Heart right ventricle (tissue), 16 donors: ENCODE data around the gene CELF3. TPM values are rescaled to one million over a fixed set of nuclear protein-coding genes. Genes with fewer than 3 reads are reported as not detected.

Experiments
- ATAC-seq, 8 donors: fragments of 200-7000 bp; cut with Tn5 transposase; one replicate each; pipeline ENCODE4 v1.9.1; 2020; ENCODE audit warnings: mild to moderate bottlenecking in 8 of 8, moderate library complexity in 8 of 8, moderate number of reproducible peaks in 1 of 8
- DNase-seq, 2 donors: peaks; one replicate each; pipeline ENCODE4 v3.0.0-alpha.2; 2020
- H3K27ac ChIP-seq, 10 donors: fragments of 200-600 bp; sonication (generic) in 2 of 10; one replicate each; pipeline versions ENCODE4 v1.5.0 to v1.8.0; 2020 to 2022; ENCODE audit warnings: mild to moderate bottlenecking in 3 of 10
- H3K27me3 ChIP-seq, 7 donors: fragments of 200-600 bp; one replicate each; pipeline ENCODE4 v1.8.0; 2021 to 2022; ENCODE audit warnings: mild to moderate bottlenecking in 2 of 7
- H3K36me3 ChIP-seq, 9 donors: fragments of 200-600 bp; sonication (generic) in 1 of 9; one replicate each; pipeline versions ENCODE4 v1.5.0 to v1.8.0; 2020 to 2022; ENCODE audit warnings: mild to moderate bottlenecking in 2 of 9
- H3K4me1 ChIP-seq, 9 donors: fragments of 200-600 bp; sonication (generic) in 1 of 9; one replicate each; pipeline versions ENCODE4 v1.5.0 to v1.8.0; 2020 to 2022; ENCODE audit warnings: mild to moderate bottlenecking in 4 of 9
- H3K4me3 ChIP-seq, 10 donors: fragments of 200-600 bp; sonication (generic) in 2 of 10; one replicate each; pipeline versions ENCODE4 v1.5.0 to v1.8.0; 2020 to 2022; ENCODE audit warnings: mild to moderate bottlenecking in 7 of 10, moderate library complexity in 2 of 10
- H3K9me3 ChIP-seq, 11 donors: fragments of 200-600 bp in 10 of 11; sonication (generic) in 2 of 11; one replicate each; pipeline versions ENCODE4 v1.5.0 to v1.8.0; 2013 to 2022; ENCODE audit warnings: mild to moderate bottlenecking in 2 of 11, control low read depth in 1 of 11, moderate library complexity in 1 of 11
- whole genome bisulfite sequencing, 2 donors: extraction: QIAGEN DNeasy Blood & Tissue Kit; methylation state at CpG; one replicate each; pipeline ENCODE4 v1.1.7; 2013; ENCODE audit warnings: inconsistent platforms in 1 of 2; 5-methylcytosine and 5-hydroxymethylcytosine counted together
- intact Hi-C, 10 donors: fragments of 100-400 bp; cut with DNase I; formaldehyde crosslinking; loops; one replicate each; pipeline versions ENCODE4 v1.11.1 to v1.14.2; 2022
- polyA plus RNA-seq, 2 donors: library from polyadenylated mRNA; stranded (reverse); fragments of 200-250 nt; gene quantifications; one replicate each; pipeline ENCODE4 v1.2.3, GENCODE V29; 2013
- total RNA-seq, 10 donors: library from RNA; stranded (reverse); fragmentation: NEBNext Ultra II Directional in 3 of 10; extraction: Animal tissue kit (Norgen Biotek cat#: 25700) in 3 of 10; gene quantifications; one replicate each; pipeline versions ENCODE4 v1.2.1 to v1.2.4, GENCODE V29; 2021 to 2023
- TF ChIP-seq, protein P1 (sequence below), 9 donors: fragments of 200-600 bp; sonication (generic) in 2 of 9; IDR thresholded peaks; one replicate each; pipeline versions ENCODE4 v1.5.0 to v1.8.0; 2021 to 2022; ENCODE audit warnings: antibody characterized with exemption in 9 of 9, mild to moderate bottlenecking in 5 of 9, moderate library complexity in 1 of 9
- donor health status: Arrhythmogenic right ventricular cardiomyopathy.
- donor health status: ischemic (EF 13 %, LVEDD 7.1; RV severe dilation, severe dysfunction).
- donor health status: healthy with polysubstance abuse.
- donor health status: DM: no; HTN: yes; CAD: no.
- donor health status: DM: no; HTN: no; CAD: no.
- donor health status: ischemic (EF 25% LVEDD 6.9; RV normal size, moderate dysfunction).
- donor health status: ischemic (EF 25% LVEDD 5.7; RV mildly dilated, moderate dysfunction).
- donor health status: healthy.
- donor health status: DM: yes; HTN: yes; CAD: no.
- donor health status: Ischemic cardiomyopathy.
- donor health status: ischemic (EF 35%, LVEDD 5.7; RV mildly dilated, moderate dysfunction).
- donor health status: nonischemic (EF 11% LVEDD 7.7; RV severe dilation, severe dysfunction).
- donor health status: DM: yes; HTN: yes; CAD: no.
- donor health status: PGD.
- donor health status: ischemic (EF 29% LVEDD 5.4; RV normal size, mild dysfunction).
- donor health status: nonischemic (EF 23%, LVEDD 6.1; RV moderate dilation, normal function).

Gene CELF3
- total and polyA plus RNA-seq, 12 donors = 0.04 TPM; not detected in 11

GRCh38 chr1:151716405-151716762, 219 bp downstream of the CELF3 start:
- 1 to 3% methylated on average over 10 to 11 of the region's 11 CpGs for WGBS, 2 donors
- TF ChIP-seq, protein P1, sequence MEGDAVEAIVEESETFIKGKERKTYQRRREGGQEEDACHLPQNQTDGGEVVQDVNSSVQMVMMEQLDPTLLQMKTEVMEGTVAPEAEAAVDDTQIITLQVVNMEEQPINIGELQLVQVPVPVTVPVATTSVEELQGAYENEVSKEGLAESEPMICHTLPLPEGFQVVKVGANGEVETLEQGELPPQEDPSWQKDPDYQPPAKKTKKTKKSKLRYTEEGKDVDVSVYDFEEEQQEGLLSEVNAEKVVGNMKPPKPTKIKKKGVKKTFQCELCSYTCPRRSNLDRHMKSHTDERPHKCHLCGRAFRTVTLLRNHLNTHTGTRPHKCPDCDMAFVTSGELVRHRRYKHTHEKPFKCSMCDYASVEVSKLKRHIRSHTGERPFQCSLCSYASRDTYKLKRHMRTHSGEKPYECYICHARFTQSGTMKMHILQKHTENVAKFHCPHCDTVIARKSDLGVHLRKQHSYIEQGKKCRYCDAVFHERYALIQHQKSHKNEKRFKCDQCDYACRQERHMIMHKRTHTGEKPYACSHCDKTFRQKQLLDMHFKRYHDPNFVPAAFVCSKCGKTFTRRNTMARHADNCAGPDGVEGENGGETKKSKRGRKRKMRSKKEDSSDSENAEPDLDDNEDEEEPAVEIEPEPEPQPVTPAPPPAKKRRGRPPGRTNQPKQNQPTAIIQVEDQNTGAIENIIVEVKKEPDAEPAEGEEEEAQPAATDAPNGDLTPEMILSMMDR (IDR thresholded peaks at IDR 0.05) = no peak
- intact Hi-C loops = loop anchor here in 1 of 10 donors (10.0 kb wide), 1 partner anchor 62 kb away; no protein-coding TSS in a partner anchor
- H3K27ac ChIP-seq = no peak overlapping the region
- ATAC-seq (no peak), DNase-seq (no peak)
- H3K4me1 ChIP-seq = peaks cover 4 to 50% (median 34%) of the 10 kb centered on the region in 9 donors
- no peaks in the 10 kb centered on the region for H3K36me3 ChIP-seq
- peaks cover 0 to 52% (median 32%) of the 10 kb centered on the region in 7 donors for H3K27me3 ChIP-seq
- no peak overlapping the region for H3K4me3 ChIP-seq
- no peaks in the 10 kb centered on the region for H3K9me3 ChIP-seq

DNA sequence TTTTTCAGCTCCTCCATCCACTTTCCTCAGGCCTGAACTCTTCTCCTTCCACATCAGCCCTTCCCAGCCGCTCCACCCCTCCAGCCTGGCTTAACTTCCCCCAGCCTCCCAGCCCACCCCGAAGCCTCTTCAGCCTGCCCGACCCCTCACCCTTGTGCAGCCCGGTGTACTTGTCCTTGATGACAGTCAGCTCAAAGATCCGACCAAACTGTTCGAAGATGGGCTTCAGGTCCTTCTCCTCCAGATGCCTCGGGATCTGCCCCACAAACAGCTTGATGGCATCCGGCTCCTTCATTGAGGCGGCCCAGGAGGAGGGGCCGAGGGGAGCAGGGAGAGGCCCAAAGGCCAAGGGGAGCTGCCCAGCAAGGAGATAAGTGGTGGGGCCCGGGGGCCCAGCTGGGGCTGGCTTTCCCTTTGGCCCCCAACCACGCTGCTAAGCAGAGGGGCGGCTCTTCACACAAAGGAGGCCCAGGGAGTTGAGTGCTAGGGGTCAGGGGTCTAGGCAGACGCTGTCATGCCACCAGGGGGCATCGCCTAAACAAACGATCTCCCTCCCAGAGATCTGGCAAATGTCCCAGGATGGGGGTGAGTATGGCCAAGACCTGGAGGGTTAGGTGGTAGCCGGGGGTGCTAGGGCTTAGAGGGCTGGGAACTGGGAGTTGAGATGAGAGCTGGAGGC, 738 bp downstream of the CELF3 start:
- 37 to 40% methylated on average over 17 of the region's 17 CpGs for WGBS, 2 donors
- Histone ChIP-seq H3K36me3 (no peaks in the 10 kb centered on the region), H3K4me1 (peaks cover 4 to 46% (median 30%) of the 10 kb centered on the region in 9 donors), H3K4me3 (no peak overlapping the region), H3K9me3 (no peaks in the 10 kb centered on the region), H3K27me3 (peaks cover 0 to 52% (median 35%) of the 10 kb centered on the region in 7 donors), H3K27ac (no peak overlapping the region)
- intact Hi-C loops = loop anchor here in 1 of 10 donors (10.0 kb wide), 1 partner anchor 61 kb away; no protein-coding TSS in a partner anchor
- ATAC-seq (no peak), DNase-seq (no peak)
- TF ChIP-seq, protein P1 (IDR thresholded peaks at IDR 0.05) = no peak

DNA sequence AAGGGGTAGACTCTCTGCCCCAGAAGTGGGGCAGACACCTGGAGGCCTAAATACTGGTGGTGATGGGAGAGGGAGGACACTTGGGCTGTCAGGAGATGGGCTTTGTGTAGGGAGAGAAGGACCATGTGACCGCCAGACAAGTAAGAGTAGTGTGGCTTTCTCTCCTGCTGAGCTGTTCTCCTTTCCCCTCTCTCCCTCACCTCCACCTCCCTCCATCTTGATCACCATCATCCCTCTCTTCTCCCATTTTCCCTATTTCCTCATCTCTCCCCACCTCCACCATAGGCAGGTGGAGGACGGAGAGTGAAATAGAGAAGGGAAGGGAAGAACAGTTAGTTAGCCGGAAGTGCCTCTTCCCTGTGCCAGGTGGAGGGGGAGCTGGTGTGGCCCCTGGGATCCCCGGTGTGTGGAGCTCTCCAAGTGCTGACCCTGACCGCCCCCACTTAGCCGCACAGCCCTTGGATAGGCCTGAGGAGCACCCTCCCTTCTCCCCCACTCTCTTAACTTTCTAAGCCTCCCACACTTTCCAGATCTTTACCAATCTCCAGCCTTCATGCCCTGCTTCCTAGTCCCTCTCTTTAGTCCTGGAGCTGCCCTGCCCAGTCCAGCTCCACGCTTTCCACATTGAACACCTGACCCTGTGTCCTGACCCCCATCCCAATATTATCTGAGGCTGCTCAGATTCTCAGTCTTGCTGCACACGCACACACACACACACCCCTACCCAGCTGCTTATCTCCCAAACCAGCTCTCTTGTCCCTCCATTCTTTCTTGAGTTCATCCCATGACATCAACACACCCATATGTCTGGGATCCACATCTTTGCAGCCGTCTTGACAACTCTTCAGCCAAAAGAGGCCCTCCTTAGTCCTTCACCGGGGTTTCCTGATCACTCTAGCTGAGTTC, 1.5 kb downstream of the CELF3 start:
- no peak for ATAC-seq
- 66 to 67% methylated on average over 10 of the region's 10 CpGs for WGBS, 2 donors
- Histone ChIP-seq H3K27me3 (peaks cover 0 to 55% (median 35%) of the 10 kb centered on the region in 7 donors), H3K27ac (no peak overlapping the region), H3K4me1 (peaks cover 4 to 40% (median 22%) of the 10 kb centered on the region in 9 donors), H3K4me3 (no peak overlapping the region), H3K9me3 (no peaks in the 10 kb centered on the region), H3K36me3 (no peaks in the 10 kb centered on the region)
- intact Hi-C loops = loop anchor here in 1 of 10 donors (10.0 kb wide), 1 partner anchor 60 kb away; no protein-coding TSS in a partner anchor
- TF ChIP-seq, protein P1 (IDR thresholded peaks at IDR 0.05) = no peak
- no peak for DNase-seq

DNA sequence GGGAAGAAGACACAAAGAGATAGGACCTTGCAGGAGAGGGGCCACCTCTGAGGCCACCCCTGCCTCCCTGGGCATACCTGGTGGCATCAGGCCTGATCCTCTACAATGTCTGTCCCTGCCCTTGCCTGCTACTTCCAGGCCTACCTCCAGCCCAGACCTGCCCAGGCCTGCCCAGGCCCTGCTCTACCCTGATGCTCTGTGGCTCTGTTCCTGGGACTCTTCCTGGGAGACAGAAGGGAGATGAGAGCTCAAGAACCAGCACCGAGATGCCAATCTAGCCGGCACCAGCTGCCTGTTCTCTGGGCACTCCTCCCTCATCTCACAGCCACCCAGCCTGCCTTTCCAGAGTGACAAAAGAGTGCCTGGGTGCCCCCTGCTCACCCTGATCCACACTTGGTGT, 2.7 kb downstream of the CELF3 start:
- DNase-seq (no peak), ATAC-seq (no peak)
- Histone ChIP-seq H3K36me3 (no peaks in the 10 kb centered on the region), H3K4me3 (no peak overlapping the region), H3K9me3 (no peaks in the 10 kb centered on the region), H3K27me3 (peaks cover 0 to 55% (median 35%) of the 10 kb centered on the region in 7 donors), H3K4me1 (peaks cover 4 to 30% (median 17%) of the 10 kb centered on the region in 9 donors), H3K27ac (no peak overlapping the region)
- 91 to 97% methylated on average over 2 of the region's 2 CpGs for WGBS, 2 donors
- intact Hi-C loops = loop anchor here in 1 of 10 donors (10.0 kb wide), 1 partner anchor 59 kb away; no protein-coding TSS in a partner anchor
- TF ChIP-seq, protein P1 (IDR thresholded peaks at IDR 0.05) = no peak
